Endothelial cell of umbilical vein (primary cell): ENCODE measurements around the gene LRRC53. TPM values are rescaled to one million over a fixed set of nuclear protein-coding genes. Genes with fewer than 3 reads are reported as not detected.

Experiments used
- BruUV-seq: library from RNA; stranded (reverse); fragments of 400-500 nt; replicated peaks from 2 replicates; lab custom pipeline; 2021; lab: Mats Ljungman, UMichigan
- CTCF ChIA-PET: fragments of 300-600, 350-600 bp; sonication (Branson Sonifier 250); formaldehyde crosslinking; loops from one replicate; lab custom pipeline; 2021; ENCODE audit warnings: antibody characterized with exemption, inconsistent platforms; lab: Charles Lee
- POLR2A ChIA-PET: fragments of 300-600, 350-600 bp; sonication (Branson Sonifier 250); formaldehyde crosslinking; loops from one replicate; lab custom pipeline; 2021; ENCODE audit warnings: antibody characterized with exemption, inconsistent platforms; lab: Charles Lee
- DNase-seq: peaks from one replicate; pipeline ENCODE4 v3.0.0-alpha.2; 2011; ENCODE audit warnings: low read depth, low spot score
- FAIRE-seq: peaks from 2 replicates; lab custom pipeline; 2011; peaks lifted over from hg19 to GRCh38; lab: Jason Lieb, UNC
- H2AFZ ChIP-seq: 2 replicates; pipeline ENCODE4 v1.6.0; 2012; ENCODE audit warnings: low read depth, low read length, control low read depth, inconsistent platforms
- H3K27ac ChIP-seq: 2 replicates; pipeline ENCODE4 v1.5.1; 2011; ENCODE audit warnings: low read depth, mild to moderate bottlenecking, control low read depth, low read length, moderate library complexity; ENCODE audit not compliant: insufficient read depth
- H3K27me3 ChIP-seq, 2 experiments: 2 replicates each; pipeline versions ENCODE4 v1.6.0 to v1.6.1; 2011; ENCODE audit warnings: low read length in 2 of 2, mixed read lengths in 1 of 2; ENCODE audit not compliant: control insufficient read depth in 2 of 2, insufficient read depth in 2 of 2
- H3K36me3 ChIP-seq, 2 experiments: 2 replicates in 1 of 2; 3 replicates in 1 of 2; pipeline ENCODE4 v1.5.1; 2011; ENCODE audit warnings: low read length in 2 of 2, mild to moderate bottlenecking in 1 of 2, moderate library complexity in 1 of 2; ENCODE audit not compliant: control insufficient read depth in 2 of 2, insufficient read depth in 2 of 2; ENCODE audit errors: extremely low read depth in 1 of 2
- H3K4me1 ChIP-seq: 3 replicates; pipeline ENCODE4 v1.5.1; 2011; ENCODE audit warnings: mild to moderate bottlenecking, low read length; ENCODE audit not compliant: control insufficient read depth, insufficient read depth; ENCODE audit errors: extremely low read depth
- H3K4me2 ChIP-seq: 2 replicates; pipeline ENCODE4 v1.6.1; 2011; ENCODE audit warnings: low read length, control low read depth, mixed read lengths; ENCODE audit not compliant: insufficient read depth
- H3K4me3 ChIP-seq, 3 experiments: fragments of 200-600 bp in 1 of 3; sonication (generic), shearing (Covaris generic) in 1 of 3; replicated peaks in 1 of 3; 2 replicates each; pipeline ENCODE4 v1.5.1; 2011 to 2016; ENCODE audit warnings: control low read depth in 3 of 3, low read length in 3 of 3, mild to moderate bottlenecking in 2 of 3, inconsistent platforms in 1 of 3, low read depth in 1 of 3, moderate library complexity in 1 of 3; ENCODE audit not compliant: insufficient read depth in 1 of 3
- H3K79me2 ChIP-seq: 2 replicates; pipeline ENCODE4 v1.6.0; 2012; ENCODE audit warnings: low read length, inconsistent platforms; ENCODE audit not compliant: control insufficient read depth, insufficient read depth
- H3K9ac ChIP-seq: replicated peaks from 2 replicates; pipeline ENCODE3; 2011; ENCODE audit warnings: low read length, control low read depth; ENCODE audit not compliant: insufficient read depth; ENCODE audit errors: extremely low read depth
- H3K9me1 ChIP-seq: replicated peaks from 3 replicates; pipeline ENCODE4 v1.6.0; 2011; ENCODE audit warnings: mild to moderate bottlenecking, low read length; ENCODE audit not compliant: control insufficient read depth, insufficient read depth; ENCODE audit errors: extremely low read depth
- H3K9me3 ChIP-seq: replicated peaks from 2 replicates; pipeline ENCODE4 v1.5.1; 2012; ENCODE audit warnings: low read length, inconsistent platforms; ENCODE audit not compliant: control insufficient read depth, insufficient read depth
- H4K20me1 ChIP-seq: replicated peaks from 2 replicates; pipeline ENCODE3; 2011; ENCODE audit warnings: mild to moderate bottlenecking, low read length; ENCODE audit not compliant: control insufficient read depth, insufficient read depth; ENCODE audit errors: extremely low read depth
- MAX ChIP-seq: IDR thresholded peaks from 2 replicates; pipeline ENCODE4 v1.6.1; 2011; ENCODE audit not compliant: insufficient read depth, insufficient read length
- MYC ChIP-seq: IDR thresholded peaks from one replicate; pipeline ENCODE4 v1.6.1; 2011; ENCODE audit warnings: mild to moderate bottlenecking, low read depth, low read length
- POLR2A ChIP-seq: IDR thresholded peaks from 2 replicates; pipeline ENCODE4 v1.6.1; 2012; ENCODE audit warnings: low read depth, mild to moderate bottlenecking, control low read depth, low read length
- dilution Hi-C: fragments of 300-500 bp; cut with MboI; formaldehyde crosslinking; loops from one replicate; pipeline ENCODE4 v1.15.0; 2019; ENCODE audit warnings: low sequenced_read_pairs; ENCODE audit not compliant: extremely low pct_ligation_motif_present
- intact Hi-C: fragments of 100-400 bp; cut with micrococcal nuclease; formaldehyde crosslinking; loops from one replicate; pipeline ENCODE4 v1.10.0; 2022
- polyA plus RNA-seq, 4 experiments: library from polyadenylated mRNA; depleted of rRNA in 3 of 4; stranded (reverse) in 3 of 4; unstranded in 1 of 4; fragments of >200 nt; gene quantifications; 2 replicates each; pipeline versions ENCODE4 v1.2.1 to v1.2.3, GENCODE V29; 2011 to 2012; ENCODE audit warnings: missing spikeins in 1 of 4
- total RNA-seq: library from RNA; stranded (reverse); gene quantifications from 2 replicates; pipeline ENCODE4 v1.2.3, GENCODE V29; 2021

LRRC53 gene
- total and polyA plus RNA-seq, 2 donors (not counting 3 experiments of a cell fraction or from before 2014, with no cell fraction given), result not detected

- no peaks in the 10 kb centered on the region for H3K79me2 ChIP-seq
- H3K9ac ChIP-seq, result no peak overlapping the region
- no peaks in the 10 kb centered on the region for H3K4me1 ChIP-seq
- no peak overlapping the region for H3K4me2 ChIP-seq
- no peak overlapping the region for H2AFZ ChIP-seq
- FAIRE-seq (no peak), DNase-seq (no peak)
- no peaks in the 10 kb centered on the region for H3K27me3 ChIP-seq
- no peak for TF ChIP-seq POLR2A
- no peak for TF ChIP-seq MAX
- TF ChIP-seq MYC, result no peak
- CTCF ChIA-PET, result no interaction called here
- POLR2A ChIA-PET, result no interaction called here
- no peaks in the 10 kb centered on the region for H3K9me3 ChIP-seq
- dilution Hi-C loops, result no loop called here
- H3K4me3 ChIP-seq, result no peak overlapping the region
- no peak overlapping the region for H3K27ac ChIP-seq
- H3K36me3 ChIP-seq, result no peaks in the 10 kb centered on the region
- H4K20me1 ChIP-seq, result no peaks in the 10 kb centered on the region
- intact Hi-C loops, result no loop called here
- no TSS peak for BruUV-seq
- H3K9me1 ChIP-seq, result no peaks in the 10 kb centered on the region
Observed at GRCh38 chr1:74420467-74420866, 91.9 kb downstream of the LRRC53 start.

Other genes starting within 250 kb of the LRRC53 start
- not detected in 2 replicates for gene ERICH3, start 161.2 kb upstream of the LRRC53 start, total RNA-seq
- not detected in 2 replicates for gene ERICH3, start 161.2 kb upstream of the LRRC53 start, polyA plus RNA-seq
- 32.7 and 33.5 TPM in 2 replicates for gene CRYZ, start 220.4 kb upstream of the LRRC53 start, total RNA-seq
- gene CRYZ, start 220.4 kb upstream of the LRRC53 start, polyA plus RNA-seq, result 22.2 and 24.5 TPM in 2 replicates
- gene TYW3, start 220.5 kb upstream of the LRRC53 start, total RNA-seq, result 22.3 and 22.8 TPM in 2 replicates
- 5.3 and 8.5 TPM in 2 replicates for gene TYW3, start 220.5 kb upstream of the LRRC53 start, polyA plus RNA-seq